Hypothalamus (tissue), 51 donors: ENCODE data around the gene SMIM34.
"Not testable (repeated sequence)": the region's sequence is repeated elsewhere in the genome, so short reads cannot be mapped to it uniquely, and the experiment has no call there.

Experiments
- DNase-seq, 51 donors: peaks; one replicate each; lab custom pipeline; 2025; lab: John Stamatoyannopoulos, UW

Gene SMIM34

GRCh38 chr21:34423805-34424204, at the start of gene SMIM34:
Gene SMIM34, minus strand, starts transcription at chr21:34423951. Its CDS starts 112 bp downstream, at chr21:34423839.
- DNase-seq: not testable (repeated sequence)

- not testable (repeated sequence) for DNase-seq
These were observed 43.6 kb upstream of the SMIM34 start for GRCh38 chr21:34467333-34467732.

- not testable (repeated sequence) for DNase-seq
These were observed 35.7 kb upstream of the SMIM34 start for GRCh38 chr21:34459426-34459825.

GRCh38 chr21:34458266-34458665, 34.5 kb upstream of the SMIM34 start:
- DNase-seq: not testable (repeated sequence)

GRCh38 chr21:34456180-34456579, 32.4 kb upstream of the SMIM34 start:
- not testable (repeated sequence) for DNase-seq

GRCh38 chr21:34455628-34456027, 31.9 kb upstream of the SMIM34 start:
- DNase-seq: not testable (repeated sequence)

GRCh38 chr21:34447018-34447417, 23.3 kb upstream of the SMIM34 start:
- DNase-seq: not testable (repeated sequence)

- DNase-seq: not testable (repeated sequence)
These were observed 19.7 kb upstream of the SMIM34 start for GRCh38 chr21:34443486-34443885.

GRCh38 chr21:34429710-34430109, 6.0 kb upstream of the SMIM34 start:
- not testable (repeated sequence) for DNase-seq

- not testable (repeated sequence) for DNase-seq
These were observed 4.7 kb upstream of the SMIM34 start for GRCh38 chr21:34428441-34428840.

- not testable (repeated sequence) for DNase-seq
These were observed 3.6 kb upstream of the SMIM34 start for GRCh38 chr21:34427339-34427738.

GRCh38 chr21:34417448-34418077, 6.2 kb downstream of the SMIM34 start:
- not testable (repeated sequence) for DNase-seq

- DNase-seq: not testable (repeated sequence)
These were observed 16.5 kb downstream of the SMIM34 start for GRCh38 chr21:34407294-34407693.

GRCh38 chr21:34406676-34407075, 17.1 kb downstream of the SMIM34 start:
- not testable (repeated sequence) for DNase-seq

- not testable (repeated sequence) for DNase-seq
These were observed 17.6 kb downstream of the SMIM34 start for GRCh38 chr21:34406102-34406501.

- DNase-seq: not testable (repeated sequence)
These were observed 18.1 kb downstream of the SMIM34 start for GRCh38 chr21:34405686-34406085.

- DNase-seq: not testable (repeated sequence)
These were observed 19.0 kb downstream of the SMIM34 start for GRCh38 chr21:34404742-34405141.

GRCh38 chr21:34400522-34400921, 23.2 kb downstream of the SMIM34 start:
- not testable (repeated sequence) for DNase-seq

GRCh38 chr21:34383724-34384415, 39.9 kb downstream of the SMIM34 start:
- not testable (repeated sequence) for DNase-seq

- not testable (repeated sequence) for DNase-seq
These were observed 40.6 kb downstream of the SMIM34 start for GRCh38 chr21:34383138-34383537.

GRCh38 chr21:34375619-34375972, 48.2 kb downstream of the SMIM34 start:
- not testable (repeated sequence) for DNase-seq
